ENCODE data around the gene RIT1. TPM values are rescaled to one million over a fixed set of nuclear protein-coding genes. Genes with fewer than 3 reads are reported as not detected.
"Not testable (repeated sequence)": the region's sequence is repeated elsewhere in the genome, so short reads cannot be mapped to it uniquely, and the experiment has no call there.

RIT1 gene
- total RNA-seq, 4 donors from 2014 or later = 12.8 to 65.6 (median 41.8) TPM

DNA sequence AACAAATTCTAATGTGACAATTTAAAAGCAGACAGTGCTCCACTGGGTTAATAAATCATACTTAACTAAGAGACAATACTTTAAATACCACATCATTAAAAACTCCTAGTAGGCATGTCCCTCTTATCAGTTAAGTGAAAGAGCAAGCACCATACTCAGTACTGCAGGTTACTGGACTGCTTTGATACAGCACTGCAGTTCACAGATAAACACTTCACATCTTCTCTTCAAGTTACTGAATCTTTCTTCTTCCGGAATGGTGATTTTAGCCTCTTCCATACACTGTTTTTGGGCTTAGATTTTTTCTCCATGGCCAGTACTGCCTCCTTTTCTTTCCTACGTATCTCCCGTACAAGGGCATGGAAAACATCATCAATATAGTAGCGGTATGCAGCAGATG is 11.0 kb downstream of the RIT1 start:
- Histone ChIP-seq H3K4me3 (no peak overlapping the region), H3K27me3 (no peaks in the 10 kb centered on the region), H3K36me3 (no peaks in the 10 kb centered on the region), H3K27ac (no peak overlapping the region), H3K9me3 (no peaks in the 10 kb centered on the region), H3K4me1 (no peaks in the 10 kb centered on the region)
- TF ChIP-seq POLR2A (IDR thresholded peaks at IDR 0.05) = no peak
- TF ChIP-seq, protein P1, sequence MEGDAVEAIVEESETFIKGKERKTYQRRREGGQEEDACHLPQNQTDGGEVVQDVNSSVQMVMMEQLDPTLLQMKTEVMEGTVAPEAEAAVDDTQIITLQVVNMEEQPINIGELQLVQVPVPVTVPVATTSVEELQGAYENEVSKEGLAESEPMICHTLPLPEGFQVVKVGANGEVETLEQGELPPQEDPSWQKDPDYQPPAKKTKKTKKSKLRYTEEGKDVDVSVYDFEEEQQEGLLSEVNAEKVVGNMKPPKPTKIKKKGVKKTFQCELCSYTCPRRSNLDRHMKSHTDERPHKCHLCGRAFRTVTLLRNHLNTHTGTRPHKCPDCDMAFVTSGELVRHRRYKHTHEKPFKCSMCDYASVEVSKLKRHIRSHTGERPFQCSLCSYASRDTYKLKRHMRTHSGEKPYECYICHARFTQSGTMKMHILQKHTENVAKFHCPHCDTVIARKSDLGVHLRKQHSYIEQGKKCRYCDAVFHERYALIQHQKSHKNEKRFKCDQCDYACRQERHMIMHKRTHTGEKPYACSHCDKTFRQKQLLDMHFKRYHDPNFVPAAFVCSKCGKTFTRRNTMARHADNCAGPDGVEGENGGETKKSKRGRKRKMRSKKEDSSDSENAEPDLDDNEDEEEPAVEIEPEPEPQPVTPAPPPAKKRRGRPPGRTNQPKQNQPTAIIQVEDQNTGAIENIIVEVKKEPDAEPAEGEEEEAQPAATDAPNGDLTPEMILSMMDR (IDR thresholded peaks at IDR 0.05) = no peak
- DNase-seq = no peak
- intact Hi-C loops (cut with DNase I; ENCODE audit: low total_unique reads) = no loop called here

DNA sequence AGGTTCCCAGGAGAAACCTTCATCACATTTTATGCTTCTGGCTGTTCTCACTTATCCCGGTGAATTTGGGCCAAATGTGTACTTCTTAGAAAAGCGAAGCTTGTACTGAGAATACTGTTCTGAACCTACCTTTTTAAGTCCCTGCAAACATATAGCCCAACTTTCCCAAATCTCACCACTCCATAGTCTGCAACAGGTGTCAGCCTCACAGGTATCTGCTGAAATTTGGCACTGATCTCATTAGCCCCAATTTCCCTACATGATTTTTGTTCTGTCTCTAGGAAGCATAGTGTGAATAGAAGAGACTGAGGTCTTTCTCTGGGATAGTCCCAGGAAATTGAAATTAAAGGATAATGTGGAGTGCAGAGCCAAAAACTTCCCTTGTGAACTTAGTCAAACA is 11.5 kb downstream of the RIT1 start:
- Histone ChIP-seq H3K36me3 (no peaks in the 10 kb centered on the region), H3K4me1 (no peaks in the 10 kb centered on the region), H3K27ac (no peak overlapping the region), H3K4me3 (no peak overlapping the region), H3K27me3 (no peaks in the 10 kb centered on the region), H3K9me3 (no peaks in the 10 kb centered on the region)
- DNase-seq = no peak
- TF ChIP-seq POLR2A (IDR thresholded peaks at IDR 0.05) = no peak
- intact Hi-C loops (cut with DNase I; ENCODE audit: low total_unique reads) = no loop called here

DNA sequence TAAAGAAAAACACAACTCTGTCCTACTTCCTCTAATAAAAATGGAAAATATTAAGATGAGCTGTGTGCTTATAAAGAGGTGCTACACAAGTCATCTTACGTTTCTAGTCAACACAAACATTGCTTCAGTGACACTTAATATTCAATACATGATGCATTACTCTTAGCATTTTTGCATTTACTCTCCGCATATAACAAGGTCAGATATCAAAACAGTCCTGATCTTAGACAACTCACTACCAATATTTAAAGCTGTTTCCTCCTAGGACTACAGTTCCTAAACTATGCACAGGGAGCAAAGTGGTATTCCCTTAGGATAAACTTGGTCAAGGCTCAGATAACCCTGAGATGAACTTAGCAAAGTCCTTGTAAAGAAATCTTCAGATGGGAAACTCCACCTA is 12.3 kb downstream of the RIT1 start:
- Histone ChIP-seq H3K27me3 (no peaks in the 10 kb centered on the region), H3K4me1 (no peaks in the 10 kb centered on the region), H3K36me3 (no peaks in the 10 kb centered on the region), H3K4me3 (no peak overlapping the region), H3K9me3 (no peaks in the 10 kb centered on the region), H3K27ac (no peak overlapping the region)
- no peak for DNase-seq
- intact Hi-C loops (cut with DNase I; ENCODE audit: low total_unique reads) = no loop called here
- TF ChIP-seq, protein P1 (IDR thresholded peaks at IDR 0.05) = no peak
- no peak for TF ChIP-seq POLR2A (IDR thresholded peaks at IDR 0.05)

DNA sequence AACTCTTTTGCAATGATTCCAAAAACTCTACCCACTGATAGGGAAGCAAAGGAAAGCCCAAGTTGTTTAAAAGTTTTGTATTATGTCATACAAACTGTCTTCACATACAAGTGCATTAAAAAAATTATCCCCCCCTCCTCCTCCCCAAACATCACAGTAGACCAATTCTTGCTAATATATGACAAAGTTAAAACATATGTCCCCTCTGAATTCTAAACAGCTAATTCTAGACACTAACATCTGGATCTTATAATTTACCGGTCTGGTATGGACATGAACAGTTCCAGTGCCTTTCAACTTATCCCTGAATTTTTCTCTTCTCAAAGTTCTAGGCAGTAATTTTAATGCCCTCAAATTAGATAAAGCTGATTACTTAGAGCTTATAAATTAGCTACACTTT is 13.4 kb downstream of the RIT1 start:
- no peak for DNase-seq
- Histone ChIP-seq H3K9me3 (no peaks in the 10 kb centered on the region), H3K36me3 (no peaks in the 10 kb centered on the region), H3K27me3 (no peaks in the 10 kb centered on the region), H3K4me3 (no peak overlapping the region), H3K27ac (no peak overlapping the region), H3K4me1 (peaks cover 0 to 8% of the 10 kb centered on the region in 2 donors)
- intact Hi-C loops (cut with DNase I; ENCODE audit: low total_unique reads) = no loop called here
- TF ChIP-seq, protein P1 (IDR thresholded peaks at IDR 0.05) = no peak
- no peak for TF ChIP-seq POLR2A (IDR thresholded peaks at IDR 0.05)

DNA sequence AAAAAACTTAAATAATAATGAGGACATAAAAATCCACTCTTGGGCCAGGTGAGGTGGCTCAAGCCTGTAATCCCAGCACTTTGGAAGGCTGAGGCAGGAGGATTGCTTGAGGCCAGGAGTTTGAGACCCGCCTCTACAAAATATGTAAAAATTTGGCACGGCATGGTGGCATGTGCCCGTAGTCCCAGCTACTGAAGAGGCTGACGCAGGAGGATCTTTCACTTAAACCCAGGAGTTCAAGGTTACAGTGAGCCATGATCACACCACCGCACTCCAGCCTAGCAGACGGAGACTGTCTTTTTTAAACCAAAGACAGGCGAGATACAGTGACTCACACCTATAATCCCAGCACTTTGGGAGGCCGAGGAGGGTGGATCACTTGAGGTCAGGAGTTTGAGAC is 14.7 kb downstream of the RIT1 start:
- H3K4me3 ChIP-seq; intact Hi-C loops (cut with DNase I; ENCODE audit: low total_unique reads); H3K4me1 ChIP-seq; H3K27ac ChIP-seq; H3K27me3 ChIP-seq; H3K36me3 ChIP-seq; H3K9me3 ChIP-seq; DNase-seq: not testable (repeated sequence)

DNA sequence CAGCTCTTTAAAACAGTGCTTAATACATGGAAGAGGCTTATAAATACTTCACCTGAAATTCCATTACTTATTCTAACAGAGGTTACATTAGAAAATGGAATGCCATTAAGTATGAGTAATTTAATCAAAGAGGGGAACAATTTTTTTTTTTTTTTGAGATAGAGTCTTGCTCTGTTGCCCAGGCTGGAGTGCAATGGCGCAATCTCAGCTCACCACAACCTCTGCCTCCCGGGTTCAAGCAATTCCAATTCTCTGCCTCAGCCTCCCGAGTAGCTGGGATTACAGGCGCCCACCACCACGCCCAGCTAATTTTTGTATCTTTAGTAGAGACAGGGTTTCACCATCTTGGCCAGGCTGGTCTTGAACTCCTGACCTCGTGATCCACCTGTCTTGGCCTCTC is 15.5 kb downstream of the RIT1 start:
- H3K27me3 ChIP-seq; H3K4me1 ChIP-seq; H3K36me3 ChIP-seq; intact Hi-C loops (cut with DNase I; ENCODE audit: low total_unique reads); H3K9me3 ChIP-seq; DNase-seq; H3K4me3 ChIP-seq; H3K27ac ChIP-seq: not testable (repeated sequence)

DNA sequence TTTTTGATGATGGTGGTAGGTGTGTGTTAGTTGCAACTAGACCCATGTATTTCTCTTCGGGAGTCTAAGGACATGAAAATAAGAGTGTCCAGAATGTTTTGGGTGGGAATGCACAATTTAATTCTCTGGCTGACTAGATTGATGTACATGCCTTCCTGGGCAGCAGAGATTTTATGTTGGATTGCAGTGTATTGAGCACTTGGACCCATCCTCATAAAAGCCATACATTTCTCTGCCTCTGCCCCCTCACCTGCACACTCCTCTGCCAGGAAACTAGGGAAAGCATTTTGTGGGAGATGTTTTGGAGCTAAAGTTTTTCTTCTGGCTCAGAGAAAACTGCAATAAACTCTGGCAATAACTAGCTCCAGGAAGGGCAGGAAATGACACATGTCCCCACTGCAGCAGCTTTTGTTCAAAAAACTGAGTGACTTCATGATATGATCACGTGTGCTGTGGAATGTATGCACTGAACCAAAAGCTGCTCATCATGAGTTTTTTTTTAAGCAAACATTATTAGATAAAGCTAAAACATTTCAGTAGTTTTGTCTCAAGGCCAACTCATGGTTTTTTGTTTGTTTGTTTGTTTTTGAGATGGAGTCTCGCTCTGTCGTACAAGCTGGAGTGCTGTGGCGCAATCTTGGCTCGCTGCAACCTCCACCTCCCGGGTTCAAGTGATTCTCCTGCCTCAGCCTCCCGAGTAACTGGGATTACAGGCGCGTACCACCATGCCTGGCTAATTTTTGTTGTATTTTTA is 17.6 kb downstream of the RIT1 start:
- TF ChIP-seq, protein P1 (IDR thresholded peaks at IDR 0.05) = no peak
- TF ChIP-seq POLR2A (IDR thresholded peaks at IDR 0.05) = peak in 1 of 2 donors; percentile 19
- Histone ChIP-seq H3K4me1 (peaks cover 0 to 8% of the 10 kb centered on the region in 2 donors), H3K27ac (peak overlapping the region; percentile 64 to 76), H3K36me3 (no peaks in the 10 kb centered on the region), H3K9me3 (no peaks in the 10 kb centered on the region), H3K4me3 (no peak overlapping the region), H3K27me3 (no peaks in the 10 kb centered on the region)
- DNase-seq = peak in 1 of 2 donors; percentile 40
- intact Hi-C loops (cut with DNase I; ENCODE audit: low total_unique reads) = no loop called here
